Liver (tissue), 9 donors: ENCODE measurements around the gene GLI1. TPM values are rescaled to one million over a fixed set of nuclear protein-coding genes. Genes with fewer than 3 reads are reported as not detected.

Experiments
- DNase-seq: peaks from one replicate; pipeline ENCODE4 v3.0.0-alpha.2; 2017; ENCODE audit warnings: low spot score
- H3K27ac ChIP-seq, 2 donors: one replicate each; pipeline ENCODE4 v1.7.0; 2013; ENCODE audit warnings: inconsistent platforms in 2 of 2, low read length in 2 of 2, control low read depth in 1 of 2, low read depth in 1 of 2, mild to moderate bottlenecking in 1 of 2
- H3K27me3 ChIP-seq, 4 donors: one replicate each; pipeline versions ENCODE4 v1.6.1 to v1.7.0; 2013; ENCODE audit warnings: low read length in 3 of 4, inconsistent platforms in 1 of 4, mild to moderate bottlenecking in 1 of 4, moderate library complexity in 1 of 4; ENCODE audit not compliant: control insufficient read depth in 4 of 4, insufficient read depth in 4 of 4
- H3K36me3 ChIP-seq, 4 donors: one replicate each; pipeline versions ENCODE4 v1.6.1 to v1.7.0; 2013; ENCODE audit warnings: low read length in 3 of 4, mild to moderate bottlenecking in 3 of 4, low read depth in 1 of 4, moderate library complexity in 1 of 4; ENCODE audit not compliant: control insufficient read depth in 4 of 4, insufficient read depth in 3 of 4
- H3K4me1 ChIP-seq, 4 donors: one replicate each; pipeline versions ENCODE4 v1.6.1 to v1.7.0; 2013; ENCODE audit warnings: low read length in 3 of 4, mild to moderate bottlenecking in 3 of 4, moderate library complexity in 1 of 4; ENCODE audit not compliant: control insufficient read depth in 4 of 4, insufficient read depth in 4 of 4
- H3K4me3 ChIP-seq, 3 donors: one replicate each; pipeline versions ENCODE4 v1.6.1 to v1.7.0; 2013; ENCODE audit warnings: low read length in 3 of 3, control low read depth in 1 of 3, low read depth in 1 of 3, mild to moderate bottlenecking in 1 of 3
- H3K9ac ChIP-seq, 2 donors: one replicate each; pipeline ENCODE4 v1.7.0; 2013; ENCODE audit warnings: low read length in 2 of 2, mild to moderate bottlenecking in 2 of 2, moderate library complexity in 2 of 2, control low read depth in 1 of 2, low read depth in 1 of 2
- H3K9me3 ChIP-seq, 4 donors: one replicate each; pipeline versions ENCODE4 v1.6.1 to v1.7.0; 2013; ENCODE audit warnings: low read length in 3 of 4; ENCODE audit not compliant: control insufficient read depth in 4 of 4
- EGR1 ChIP-seq, 2 donors: IDR thresholded peaks; 2 replicates each; pipeline ENCODE4 v1.6.1; 2016 to 2018; ENCODE audit warnings: antibody characterized with exemption in 2 of 2, low read depth in 2 of 2
- FOXA1 ChIP-seq: IDR thresholded peaks from 2 replicates; pipeline ENCODE4 v1.6.1; 2016; ENCODE audit warnings: antibody characterized with exemption
- FOXA2 ChIP-seq: IDR thresholded peaks from 2 replicates; pipeline ENCODE4 v1.6.1; 2016; ENCODE audit warnings: antibody characterized with exemption
- GABPA ChIP-seq, 2 donors: IDR thresholded peaks in 1 of 2; conservative IDR thresholded peaks in 1 of 2; 2 replicates each; pipeline ENCODE4 v1.6.1; 2016; ENCODE audit warnings: antibody characterized with exemption in 2 of 2, mild to moderate bottlenecking in 1 of 2, moderate library complexity in 1 of 2
- HNF4A ChIP-seq, 2 donors: conservative IDR thresholded peaks; 2 replicates each; pipeline ENCODE4 v1.6.1; 2016; ENCODE audit warnings: antibody characterized with exemption in 2 of 2, mild to moderate bottlenecking in 2 of 2
- HNF4G ChIP-seq: IDR thresholded peaks from 2 replicates; pipeline ENCODE4 v1.6.1; 2016; ENCODE audit warnings: antibody characterized with exemption
- MAX ChIP-seq: IDR thresholded peaks from 2 replicates; pipeline ENCODE4 v1.6.1; 2016; ENCODE audit warnings: antibody characterized with exemption
- NR2F2 ChIP-seq: IDR thresholded peaks from 2 replicates; pipeline ENCODE4 v1.6.1; 2016; ENCODE audit warnings: antibody characterized with exemption
- REST ChIP-seq: IDR thresholded peaks from 2 replicates; pipeline ENCODE4 v1.6.1; 2016; ENCODE audit warnings: antibody characterized with exemption, mild to moderate bottlenecking
- RXRA ChIP-seq, 2 donors: IDR thresholded peaks; 2 replicates each; pipeline ENCODE4 v1.6.1; 2017 to 2018; ENCODE audit warnings: antibody characterized with exemption in 2 of 2, mild to moderate bottlenecking in 1 of 2
- SP1 ChIP-seq: IDR thresholded peaks from 2 replicates; pipeline ENCODE4 v1.6.1; 2018; ENCODE audit warnings: antibody characterized with exemption, mild to moderate bottlenecking
- TAF1 ChIP-seq: conservative IDR thresholded peaks from 2 replicates; pipeline ENCODE4 v1.6.1; 2016; ENCODE audit warnings: antibody characterized with exemption, mild to moderate bottlenecking
- YY1 ChIP-seq: IDR thresholded peaks from 2 replicates; pipeline ENCODE4 v1.6.1; 2016; ENCODE audit warnings: antibody characterized with exemption, mild to moderate bottlenecking
- WGBS: extraction: QIAGEN DNeasy Blood & Tissue Kit; methylation state at CpG from one replicate; pipeline ENCODE4 v1.1.7; 2013; 5-methylcytosine and 5-hydroxymethylcytosine counted together
- polyA plus RNA-seq, 2 donors: library from polyadenylated mRNA; stranded (reverse) in 1 of 2; unstranded in 1 of 2; fragments of 200-250 nt in 1 of 2; fragments of >200 nt in 1 of 2; fragmentation: Nextera tagmentation in 1 of 2; extraction: Ambion mirVana in 1 of 2; gene quantifications; one replicate each; pipeline versions ENCODE4 v1.2.1 to v1.2.3, GENCODE V29; 2013 to 2015
- total RNA-seq, 2 donors: library from RNA; depleted of rRNA; stranded (reverse); fragments of >200 nt; gene quantifications; one replicate each; pipeline ENCODE4 v1.2.3, GENCODE V29; 2014
- TF ChIP-seq, protein P1 (sequence below): IDR thresholded peaks from 2 replicates; pipeline ENCODE4 v1.6.1; 2016; ENCODE audit warnings: antibody characterized with exemption
- TF ChIP-seq, protein P2 (sequence below): fragments of 150-350 bp; IDR thresholded peaks from 2 replicates; pipeline ENCODE4 v1.5.1; 2017; ENCODE audit warnings: improper control_type of control experiment, low read depth, low read length; ENCODE audit not compliant: missing input control
- donor health status: healthy.
- donor health status: healthy.
- donor health status: healthy.
- donor health status: healthy.
- donor health status: healthy.

Gene GLI1
- total and polyA plus RNA-seq, 4 donors, result 0.09 to 0.44 (median 0.24) TPM

- H3K4me1 ChIP-seq, result peaks cover 0 to 13% (median 0%) of the 10 kb centered on the region in 4 donors
- 85% methylated on average over 6 of the region's 6 CpGs for WGBS
- H3K27ac ChIP-seq, result peak overlapping the region; percentile 98 to 99
- H3K36me3 ChIP-seq, result peaks cover 0 to 3% (median 2%) of the 10 kb centered on the region in 4 donors
- TF ChIP-seq REST (no peak), FOXA1 (no peak), HNF4A (conservative IDR thresholded peaks at IDR 0.05) (no peak), YY1 (no peak), NR2F2 (no peak), HNF4G (no peak), TAF1 (no peak), SP1 (no peak), MAX (no peak)
- no peaks in the 10 kb centered on the region for H3K9me3 ChIP-seq
- peak overlapping the region; percentile 50 to 96 for H3K9ac ChIP-seq
- DNase-seq, result no peak
- H3K4me3 ChIP-seq, result no peak overlapping the region
- H3K27me3 ChIP-seq, result no peaks in the 10 kb centered on the region
These were observed 30.6 kb upstream of the GLI1 start for GRCh38 chr12:57428965-57429364.

- Histone ChIP-seq H3K4me1 (peaks cover 0 to 17% (median 2%) of the 10 kb centered on the region in 4 donors), H3K4me3 (peak overlapping the region; percentile 62 to 92 (median 80)), H3K9ac (peak overlapping the region; percentile 50 to 96), H3K27ac (peak overlapping the region; percentile 98 to 99), H3K9me3 (no peaks in the 10 kb centered on the region), H3K27me3 (no peaks in the 10 kb centered on the region), H3K36me3 (peaks cover 0 to 3% (median under 1%) of the 10 kb centered on the region in 4 donors)
- no peak for DNase-seq
- 32% methylated on average over 9 of the region's 9 CpGs for WGBS
- TF ChIP-seq, protein P1, sequence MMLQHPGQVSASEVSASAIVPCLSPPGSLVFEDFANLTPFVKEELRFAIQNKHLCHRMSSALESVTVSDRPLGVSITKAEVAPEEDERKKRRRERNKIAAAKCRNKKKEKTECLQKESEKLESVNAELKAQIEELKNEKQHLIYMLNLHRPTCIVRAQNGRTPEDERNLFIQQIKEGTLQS, result no peak
- TF ChIP-seq, protein P2, sequence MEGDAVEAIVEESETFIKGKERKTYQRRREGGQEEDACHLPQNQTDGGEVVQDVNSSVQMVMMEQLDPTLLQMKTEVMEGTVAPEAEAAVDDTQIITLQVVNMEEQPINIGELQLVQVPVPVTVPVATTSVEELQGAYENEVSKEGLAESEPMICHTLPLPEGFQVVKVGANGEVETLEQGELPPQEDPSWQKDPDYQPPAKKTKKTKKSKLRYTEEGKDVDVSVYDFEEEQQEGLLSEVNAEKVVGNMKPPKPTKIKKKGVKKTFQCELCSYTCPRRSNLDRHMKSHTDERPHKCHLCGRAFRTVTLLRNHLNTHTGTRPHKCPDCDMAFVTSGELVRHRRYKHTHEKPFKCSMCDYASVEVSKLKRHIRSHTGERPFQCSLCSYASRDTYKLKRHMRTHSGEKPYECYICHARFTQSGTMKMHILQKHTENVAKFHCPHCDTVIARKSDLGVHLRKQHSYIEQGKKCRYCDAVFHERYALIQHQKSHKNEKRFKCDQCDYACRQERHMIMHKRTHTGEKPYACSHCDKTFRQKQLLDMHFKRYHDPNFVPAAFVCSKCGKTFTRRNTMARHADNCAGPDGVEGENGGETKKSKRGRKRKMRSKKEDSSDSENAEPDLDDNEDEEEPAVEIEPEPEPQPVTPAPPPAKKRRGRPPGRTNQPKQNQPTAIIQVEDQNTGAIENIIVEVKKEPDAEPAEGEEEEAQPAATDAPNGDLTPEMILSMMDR, result no peak
- TF ChIP-seq YY1, result no peak
- TF ChIP-seq FOXA2, result no peak
- no peak for TF ChIP-seq RXRA (IDR thresholded peaks at IDR 0.05)
- no peak for TF ChIP-seq MAX
- no peak for TF ChIP-seq HNF4A (conservative IDR thresholded peaks at IDR 0.05)
- no peak for TF ChIP-seq GABPA (IDR thresholded peaks at IDR 0.05 in 1 of 2, conservative IDR thresholded peaks at IDR 0.05 in 1 of 2)
- no peak for TF ChIP-seq EGR1 (IDR thresholded peaks at IDR 0.05; ENCODE audit: low read depth in 2 of 2)
- no peak for TF ChIP-seq REST
These were observed 30.0 kb upstream of the GLI1 start for GRCh38 chr12:57429473-57430111.
